Astrocyte (in vitro differentiated cells and primary cell): ENCODE measurements around the gene FER1L5.

Source experiments
- CTCF ChIP-seq: IDR thresholded peaks from 2 replicates; pipeline ENCODE4 v1.5.1; 2011; ENCODE audit warnings: low read depth, mild to moderate bottlenecking, inconsistent platforms, low read length, moderate library complexity; ENCODE audit not compliant: insufficient read depth
- EZH2 ChIP-seq: IDR thresholded peaks from 2 replicates; pipeline ENCODE4 v1.6.1; 2012; ENCODE audit warnings: mild to moderate bottlenecking, low read length, inconsistent platforms; ENCODE audit not compliant: insufficient read depth

DNA sequence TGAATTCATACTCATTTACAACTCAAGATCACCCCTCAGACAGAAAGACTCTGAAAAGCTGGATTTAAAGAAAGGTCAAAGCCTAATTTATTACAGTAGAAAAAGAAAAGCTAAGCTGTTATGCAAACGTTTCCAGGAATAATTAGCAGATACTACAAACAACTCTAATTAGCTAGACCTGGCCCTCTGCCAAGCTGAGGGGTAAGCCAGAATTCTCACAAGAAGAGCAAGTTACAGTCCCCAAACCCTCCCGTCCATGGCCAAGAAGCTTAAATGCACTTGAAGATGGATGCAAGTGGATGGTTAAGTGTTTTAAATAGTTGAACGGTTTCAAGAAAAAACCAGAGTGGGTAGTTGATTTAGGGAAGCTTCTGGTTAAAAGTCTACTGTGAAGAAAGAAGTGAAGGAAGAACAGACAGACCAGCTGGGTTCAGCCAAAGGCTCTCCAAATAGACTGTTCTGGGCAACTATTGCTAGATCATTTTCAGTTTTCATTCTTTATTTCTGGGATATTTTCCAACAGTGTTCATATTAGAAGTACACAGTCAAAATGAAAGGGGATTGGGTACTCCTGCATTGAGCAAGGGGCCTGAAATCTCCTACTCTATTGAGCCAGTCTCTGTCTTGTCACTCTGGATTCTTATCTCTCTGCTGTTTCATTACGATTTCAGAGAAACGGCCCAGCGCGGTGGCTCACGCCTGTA lies 92.5 kb downstream of the FER1L5 start:
- TF ChIP-seq EZH2 = no peak
- TF ChIP-seq CTCF = no peak
